Midbrain (tissue), 1 donor: ENCODE results near the gene BRD9.

Source experiments
- DNase-seq: peaks from one replicate; lab custom pipeline; 2025; lab: John Stamatoyannopoulos, UW

The BRD9 gene

DNA sequence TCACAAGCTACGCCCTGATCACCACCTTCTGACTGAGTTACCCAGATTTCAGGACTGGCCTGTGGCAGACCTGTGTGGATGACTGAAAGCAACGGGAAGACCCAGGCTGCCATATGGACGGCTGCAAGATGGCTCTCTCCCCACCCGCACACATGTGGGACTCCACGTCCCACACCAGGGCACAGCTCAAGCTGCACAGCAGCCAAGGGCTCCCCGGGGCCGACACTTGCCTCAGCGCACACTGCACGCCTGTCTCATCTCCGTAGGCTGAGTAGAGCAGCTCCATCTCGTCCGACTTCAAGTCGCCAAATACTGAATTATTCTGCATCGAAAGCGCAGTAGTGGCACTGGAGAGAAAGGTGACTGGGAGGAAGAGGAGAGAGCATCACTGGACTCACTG, 14.5 kb downstream of the BRD9 start:
- DNase-seq, result no peak

- no peak for DNase-seq
Observed at GRCh38 chr5:876398-877365, 15.9 kb downstream of the BRD9 start.

DNA sequence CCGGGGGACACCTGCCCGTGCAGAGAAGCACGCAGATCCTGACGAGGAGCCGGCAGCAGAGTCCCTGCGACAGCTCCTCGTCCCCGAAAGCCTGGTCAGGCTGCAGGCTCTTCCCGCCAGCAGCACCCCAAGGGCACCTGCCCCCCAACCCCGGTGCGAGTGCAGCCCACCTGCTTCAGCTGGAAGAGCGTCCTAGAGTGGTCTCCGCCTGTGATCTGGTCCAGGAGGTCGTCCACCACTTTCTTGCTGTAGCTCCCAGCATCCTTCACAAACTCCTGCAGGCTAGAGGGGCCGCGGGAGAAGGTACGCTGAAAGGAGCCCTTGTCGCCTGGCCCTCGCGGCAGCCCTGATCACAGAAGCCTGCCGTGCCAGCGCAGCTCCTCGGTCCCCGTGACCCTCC, 16.7 kb downstream of the BRD9 start:
- no peak for DNase-seq

- DNase-seq, result no peak
Observed at GRCh38 chr5:873328-873727, 19.3 kb downstream of the BRD9 start.

- no peak for DNase-seq
Observed at GRCh38 chr5:872301-872700, 20.3 kb downstream of the BRD9 start.

- DNase-seq, result no peak
Observed at GRCh38 chr5:871596-872298, 20.9 kb downstream of the BRD9 start.

GRCh38 chr5:870956-871355, 21.6 kb downstream of the BRD9 start:
- no peak for DNase-seq

- no peak for DNase-seq
Observed at GRCh38 chr5:868428-869135, 24.0 kb downstream of the BRD9 start.

DNA sequence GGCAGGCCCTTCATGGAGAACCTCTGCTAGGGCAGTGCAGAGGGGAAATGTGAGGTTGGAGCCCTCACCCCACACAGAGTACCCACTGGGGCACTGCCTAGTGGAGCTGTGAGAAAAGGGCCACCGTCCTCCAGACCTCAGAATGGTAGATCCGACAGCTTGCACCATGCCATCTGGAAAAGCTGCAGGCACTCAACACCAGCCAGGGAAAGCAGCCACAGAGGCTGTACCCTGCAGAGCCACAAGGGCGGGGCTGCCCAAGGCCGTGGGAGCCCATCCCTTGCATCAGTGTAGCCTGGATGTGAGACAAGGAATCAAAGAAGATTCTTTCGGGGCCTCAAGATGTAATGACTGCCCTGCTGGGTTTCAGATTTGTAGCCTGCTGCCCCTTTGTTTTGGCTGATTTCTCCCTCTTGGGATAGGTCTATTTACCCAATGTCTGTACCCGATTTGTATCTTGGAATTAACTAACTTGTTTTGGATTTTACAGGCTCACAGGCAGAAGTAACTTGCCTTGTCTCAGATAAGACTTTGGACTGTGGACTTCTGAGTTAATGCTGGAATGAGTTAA, 25.2 kb downstream of the BRD9 start:
- DNase-seq, result no peak

- no peak for DNase-seq
Observed at GRCh38 chr5:865771-866170, 26.8 kb downstream of the BRD9 start.

GRCh38 chr5:865168-865521, 27.5 kb downstream of the BRD9 start:
- no peak for DNase-seq

GRCh38 chr5:864492-865167, 28.0 kb downstream of the BRD9 start:
- DNase-seq, result no peak

DNA sequence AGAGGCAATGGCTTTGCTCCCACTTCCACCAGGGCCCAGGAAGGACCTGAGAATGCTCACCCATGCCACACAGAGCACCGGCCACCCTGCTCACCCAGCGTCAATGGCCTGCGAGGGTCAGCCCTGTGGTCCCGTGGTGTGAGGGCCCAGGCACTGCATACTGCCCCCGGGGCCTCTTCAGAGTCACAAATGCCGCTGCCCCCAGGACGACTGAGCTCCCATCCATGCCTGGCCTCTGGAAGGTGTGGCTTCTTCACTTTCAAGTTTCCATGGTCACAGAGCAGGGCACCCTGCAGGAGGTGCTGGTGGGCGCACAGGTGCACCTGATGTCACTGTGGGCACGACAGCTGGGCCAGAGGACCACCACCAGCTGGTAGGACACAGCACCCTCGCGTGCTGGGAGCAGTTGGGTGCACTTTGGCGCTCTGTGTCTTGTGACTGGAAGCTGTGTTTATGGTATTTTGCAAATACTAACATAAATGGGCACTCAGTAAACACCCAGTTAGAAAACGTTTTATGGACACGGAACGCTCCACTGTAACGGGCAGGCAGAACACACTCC, 29.3 kb downstream of the BRD9 start:
- DNase-seq, result no peak

- no peak for DNase-seq
Observed at GRCh38 chr5:862367-863243, 30.0 kb downstream of the BRD9 start.

- no peak for DNase-seq
Observed at GRCh38 chr5:861442-862366, 30.9 kb downstream of the BRD9 start.

GRCh38 chr5:860506-861150, 32.0 kb downstream of the BRD9 start:
- no peak for DNase-seq

DNA sequence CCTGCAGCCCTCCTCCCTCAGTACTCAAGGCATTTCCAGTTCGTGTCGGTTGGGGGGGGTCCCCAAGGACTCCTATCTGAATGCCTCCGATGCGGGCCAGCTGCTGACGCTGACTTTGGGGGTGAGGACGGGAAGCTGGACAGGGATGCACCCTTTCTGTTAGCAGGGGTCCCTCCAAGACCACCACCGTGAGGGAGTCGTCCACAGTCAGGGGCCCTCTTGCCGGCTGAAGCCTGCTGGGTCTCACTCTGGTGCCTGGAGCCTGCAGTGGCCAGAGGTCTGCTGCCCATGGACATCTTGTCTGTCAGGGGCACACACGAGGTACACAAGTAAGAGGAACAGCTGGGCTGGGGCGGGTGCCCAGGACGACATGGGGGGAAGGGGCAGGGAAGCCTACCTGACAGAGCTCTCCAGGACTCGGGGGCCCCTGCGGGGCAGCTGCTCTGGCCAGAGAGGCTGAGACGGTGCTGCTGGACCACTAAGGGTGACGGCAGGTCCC, 32.8 kb downstream of the BRD9 start:
- DNase-seq, result no peak

- DNase-seq, result no peak
Observed at GRCh38 chr5:859391-859790, 33.2 kb downstream of the BRD9 start.

DNA sequence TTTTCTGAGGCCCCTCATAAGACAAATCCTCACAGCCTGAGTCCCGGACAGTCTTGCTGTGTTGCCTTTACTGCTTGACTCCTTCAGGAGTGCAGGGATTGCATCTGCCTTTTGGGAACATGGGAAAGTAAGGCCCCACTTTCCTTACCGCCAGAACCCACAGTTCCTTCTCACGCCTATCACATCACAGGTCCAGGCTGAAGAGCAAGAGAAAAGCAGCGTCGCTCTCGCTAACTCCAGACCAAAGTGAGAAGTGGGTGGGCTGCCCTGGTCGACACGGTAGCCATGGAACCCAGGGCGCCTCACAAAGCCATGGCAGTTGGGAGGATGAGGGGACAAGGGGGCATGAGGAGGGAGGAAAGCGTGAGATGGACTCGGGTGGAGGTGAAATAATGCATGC, 33.9 kb downstream of the BRD9 start:
- DNase-seq, result no peak
